Hepatocyte (in vitro differentiated cells): Measurements from ENCODE around the gene ISY1. TPM values are rescaled to one million over a fixed set of nuclear protein-coding genes. Genes with fewer than 3 reads are reported as not detected.

ENCODE experiments used
- DNase-seq: peaks from one replicate; pipeline ENCODE4 v3.0.0-alpha.2; 2016; ENCODE audit warnings: low spot score
- H2AFZ ChIP-seq: fragments of 200-600 bp; sonication (generic); 2 replicates; pipeline ENCODE4 v1.6.0; 2016; ENCODE audit warnings: antibody characterized with exemption, mild to moderate bottlenecking
- H3K27ac ChIP-seq: fragments of 200-600 bp; sonication (generic); 2 replicates; pipeline ENCODE4 v1.5.1; 2016; ENCODE audit warnings: mild to moderate bottlenecking
- H3K27me3 ChIP-seq: fragments of 200-600 bp; sonication (generic); 2 replicates; pipeline ENCODE4 v1.6.1; 2016
- H3K36me3 ChIP-seq: fragments of 200-600 bp; sonication (generic); replicated peaks from 2 replicates; pipeline ENCODE4 v1.5.1; 2016; ENCODE audit warnings: low read depth; ENCODE audit not compliant: insufficient read depth
- H3K4me1 ChIP-seq: fragments of 200-600 bp; sonication (generic); 2 replicates; pipeline ENCODE4 v1.5.1; 2016; ENCODE audit warnings: mild to moderate bottlenecking, moderate library complexity; ENCODE audit not compliant: insufficient read depth
- H3K4me2 ChIP-seq: fragments of 200-600 bp; sonication (generic); 2 replicates; pipeline ENCODE4 v1.6.0; 2016
- H3K4me3 ChIP-seq: fragments of 200-600 bp; sonication (generic); 2 replicates; pipeline ENCODE4 v1.5.1; 2016; ENCODE audit warnings: mild to moderate bottlenecking
- H3K79me2 ChIP-seq: fragments of 200-600 bp; sonication (generic); 2 replicates; pipeline ENCODE4 v1.6.0; 2017; ENCODE audit warnings: mild to moderate bottlenecking
- H3K9me2 ChIP-seq: fragments of 200-600 bp; sonication (generic); replicated peaks from 2 replicates; pipeline ENCODE4 v1.6.0; 2017; ENCODE audit warnings: mild to moderate bottlenecking; ENCODE audit not compliant: insufficient read depth
- H3K9me3 ChIP-seq: fragments of 200-600 bp; sonication (generic); 2 replicates; pipeline ENCODE4 v1.5.1; 2016; ENCODE audit warnings: low read depth, mild to moderate bottlenecking
- H4K20me1 ChIP-seq: fragments of 200-600 bp; sonication (generic); 2 replicates; pipeline ENCODE4 v1.6.0; 2016; ENCODE audit warnings: mild to moderate bottlenecking; ENCODE audit not compliant: insufficient read depth, poor library complexity, severe bottlenecking
- CTCF ChIP-seq: fragments of 200-600 bp; sonication (generic); IDR thresholded peaks from 2 replicates; pipeline ENCODE4 v1.5.1; 2016; ENCODE audit warnings: antibody characterized with exemption, mild to moderate bottlenecking; ENCODE audit not compliant: poor library complexity
- EZH2 ChIP-seq: fragments of 200-600 bp; sonication (generic); IDR thresholded peaks from 2 replicates; pipeline ENCODE4 v1.6.1; 2016; ENCODE audit warnings: antibody characterized with exemption, mild to moderate bottlenecking, borderline replicate concordance
- EZH2phosphoT487 ChIP-seq: fragments of 200-600 bp; sonication (generic); IDR thresholded peaks from one replicate; pipeline ENCODE4 v1.6.1; 2018; ENCODE audit warnings: antibody characterized with exemption, mild to moderate bottlenecking, low read depth, moderate library complexity; ENCODE audit not compliant: unreplicated experiment, severe bottlenecking
- WGBS: methylation state at CpG from one replicate; pipeline ENCODE4 v1.1.6; 2016; ENCODE audit warnings: low lambda C conversion rate; ENCODE audit errors: missing lambda C conversion rate; 5-methylcytosine and 5-hydroxymethylcytosine counted together
- polyA plus RNA-seq: library from polyadenylated mRNA; unstranded; fragments of >200 nt; fragmentation: Nextera tagmentation; extraction: Ambion mirVana; gene quantifications from 2 replicates; pipeline ENCODE4 v1.2.1, GENCODE V29; 2016
- total RNA-seq: library from RNA; depleted of rRNA; stranded (reverse); fragments of >200 nt; gene quantifications from 2 replicates; pipeline ENCODE4 v1.2.3, GENCODE V29; 2014

ISY1 gene
- total and polyA plus RNA-seq, 2 experiments from 2014 or later: 20.1 to 35.8 TPM

DNA sequence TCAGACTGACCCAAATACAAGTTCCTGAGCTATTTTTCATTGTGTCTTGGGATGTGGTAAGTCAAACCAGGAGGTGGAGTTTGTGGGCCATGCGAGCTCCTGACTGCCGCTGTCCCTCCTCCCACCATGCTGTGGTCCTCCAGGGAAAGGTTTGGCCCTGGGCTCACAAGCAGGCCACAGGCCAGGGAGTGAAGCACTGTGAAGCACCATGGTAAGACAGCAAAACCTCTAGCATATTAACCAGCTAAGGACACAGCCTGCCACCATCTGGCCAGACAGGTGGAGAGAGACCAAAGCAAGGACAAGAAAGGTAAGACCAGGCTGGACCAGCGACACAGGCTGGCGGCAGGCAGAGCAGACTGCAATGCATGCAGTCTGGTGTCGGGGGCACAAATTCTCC lies 54.5 kb downstream of the ISY1 start:
- Histone ChIP-seq H3K27ac (no peak overlapping the region), H3K9me2 (no peaks in the 10 kb centered on the region), H4K20me1 (peaks cover 44% of the 10 kb centered on the region), H3K79me2 (peaks cover 74% of the 10 kb centered on the region), H3K27me3 (no peaks in the 10 kb centered on the region), H3K4me2 (no peak overlapping the region), H2AFZ (no peak overlapping the region), H3K4me1 (no peaks in the 10 kb centered on the region), H3K9me3 (no peaks in the 10 kb centered on the region), H3K4me3 (no peak overlapping the region), H3K36me3 (no peaks in the 10 kb centered on the region)
- TF ChIP-seq EZH2phosphoT487 (no peak), CTCF (no peak), EZH2 (no peak)
- WGBS: 94% methylated on average over 5 of the region's 5 CpGs
- DNase-seq: no peak

DNA sequence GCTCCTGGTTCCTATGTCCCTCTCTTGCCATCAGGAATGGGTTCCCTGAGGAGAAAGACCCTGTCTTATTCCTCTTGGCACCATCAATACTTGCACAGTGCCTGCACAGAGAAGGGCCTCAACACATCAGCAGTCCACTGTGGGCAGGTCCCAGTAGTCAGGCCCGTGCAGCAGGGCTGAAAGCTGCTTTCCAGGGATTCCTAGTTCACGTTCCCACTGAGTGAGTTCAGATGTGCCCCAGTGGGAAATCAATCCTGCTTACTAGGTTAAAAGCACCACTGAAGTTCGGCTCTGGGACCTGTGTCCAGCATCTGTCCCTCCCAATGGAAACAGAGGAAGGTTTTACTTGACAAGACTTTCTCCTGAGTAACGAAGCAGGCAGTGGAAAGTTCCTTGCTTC lies 55.0 kb downstream of the ISY1 start:
- Histone ChIP-seq H3K79me2 (peaks cover 75% of the 10 kb centered on the region), H3K27me3 (no peaks in the 10 kb centered on the region), H3K9me3 (no peaks in the 10 kb centered on the region), H3K27ac (no peak overlapping the region), H3K36me3 (no peaks in the 10 kb centered on the region), H2AFZ (no peak overlapping the region), H3K9me2 (no peaks in the 10 kb centered on the region), H4K20me1 (peaks cover 49% of the 10 kb centered on the region), H3K4me1 (no peaks in the 10 kb centered on the region), H3K4me2 (no peak overlapping the region), H3K4me3 (no peak overlapping the region)
- TF ChIP-seq EZH2phosphoT487 (no peak), CTCF (no peak), EZH2 (no peak)
- DNase-seq: no peak
- WGBS: 87% methylated on average over 4 of the region's 4 CpGs

- Histone ChIP-seq H3K27me3 (no peaks in the 10 kb centered on the region), H3K4me2 (no peak overlapping the region), H4K20me1 (peaks cover 58% of the 10 kb centered on the region), H3K27ac (no peak overlapping the region), H3K4me1 (no peaks in the 10 kb centered on the region), H3K79me2 (peaks cover 76% of the 10 kb centered on the region), H2AFZ (no peak overlapping the region), H3K9me2 (no peaks in the 10 kb centered on the region), H3K4me3 (no peak overlapping the region), H3K9me3 (no peaks in the 10 kb centered on the region), H3K36me3 (no peaks in the 10 kb centered on the region)
- no peak for DNase-seq
- 73% methylated on average over 6 of the region's 6 CpGs for WGBS
- TF ChIP-seq EZH2phosphoT487 (no peak), CTCF (no peak), EZH2 (no peak)
Observed at GRCh38 chr3:129104498-129105079, 56.3 kb downstream of the ISY1 start.
